Measurements from ENCODE around the gene HOXA7.

The HOXA7 gene

GRCh38 chr7:27176962-27177794, 20.7 kb upstream of the HOXA7 start:
- no peak overlapping the region for H3K9ac ChIP-seq (ENCODE audit: low read depth, low read length)
- no peak overlapping the region for H3K4me3 ChIP-seq (ENCODE audit: low read length)
- peaks cover 15% of the 10 kb centered on the region for H3K9me3 ChIP-seq (ENCODE audit: insufficient read depth, low read depth, low read length)
- H3K4me1 ChIP-seq (ENCODE audit: insufficient read depth, low read length): no peaks in the 10 kb centered on the region
- no peak overlapping the region for H3K27ac ChIP-seq (ENCODE audit: low read length)
- no peaks in the 10 kb centered on the region for H3K36me3 ChIP-seq (ENCODE audit: insufficient read depth, low read depth, low read length)
- H3K27me3 ChIP-seq (ENCODE audit: insufficient read depth, low read length): peaks cover 100% of the 10 kb centered on the region

DNA sequence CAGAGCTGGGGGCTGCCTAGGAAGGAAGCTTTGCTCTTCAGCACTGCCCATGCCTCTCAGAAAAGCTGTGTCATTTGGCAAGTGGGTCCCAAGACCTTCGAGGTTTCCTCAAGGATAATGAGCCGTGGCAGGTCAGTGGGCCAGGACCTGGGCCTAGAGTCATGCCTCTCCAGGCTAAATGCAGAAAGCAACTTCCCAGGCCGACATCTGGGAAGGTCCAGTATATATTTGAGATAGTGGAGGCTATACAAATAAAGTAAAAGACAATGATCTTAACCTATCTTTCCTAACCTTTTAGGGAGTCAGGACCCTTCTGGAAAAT, 20.0 kb upstream of the HOXA7 start:
- peaks cover 16% of the 10 kb centered on the region for H3K9me3 ChIP-seq (ENCODE audit: insufficient read depth, low read depth, low read length)
- H3K9ac ChIP-seq (ENCODE audit: low read depth, low read length): no peak overlapping the region
- peaks cover 100% of the 10 kb centered on the region for H3K27me3 ChIP-seq (ENCODE audit: insufficient read depth, low read length)
- no peak overlapping the region for H3K27ac ChIP-seq (ENCODE audit: low read length)
- no peaks in the 10 kb centered on the region for H3K36me3 ChIP-seq (ENCODE audit: insufficient read depth, low read depth, low read length)
- no peaks in the 10 kb centered on the region for H3K4me1 ChIP-seq (ENCODE audit: insufficient read depth, low read length)
- H3K4me3 ChIP-seq (ENCODE audit: low read length): no peak overlapping the region

DNA sequence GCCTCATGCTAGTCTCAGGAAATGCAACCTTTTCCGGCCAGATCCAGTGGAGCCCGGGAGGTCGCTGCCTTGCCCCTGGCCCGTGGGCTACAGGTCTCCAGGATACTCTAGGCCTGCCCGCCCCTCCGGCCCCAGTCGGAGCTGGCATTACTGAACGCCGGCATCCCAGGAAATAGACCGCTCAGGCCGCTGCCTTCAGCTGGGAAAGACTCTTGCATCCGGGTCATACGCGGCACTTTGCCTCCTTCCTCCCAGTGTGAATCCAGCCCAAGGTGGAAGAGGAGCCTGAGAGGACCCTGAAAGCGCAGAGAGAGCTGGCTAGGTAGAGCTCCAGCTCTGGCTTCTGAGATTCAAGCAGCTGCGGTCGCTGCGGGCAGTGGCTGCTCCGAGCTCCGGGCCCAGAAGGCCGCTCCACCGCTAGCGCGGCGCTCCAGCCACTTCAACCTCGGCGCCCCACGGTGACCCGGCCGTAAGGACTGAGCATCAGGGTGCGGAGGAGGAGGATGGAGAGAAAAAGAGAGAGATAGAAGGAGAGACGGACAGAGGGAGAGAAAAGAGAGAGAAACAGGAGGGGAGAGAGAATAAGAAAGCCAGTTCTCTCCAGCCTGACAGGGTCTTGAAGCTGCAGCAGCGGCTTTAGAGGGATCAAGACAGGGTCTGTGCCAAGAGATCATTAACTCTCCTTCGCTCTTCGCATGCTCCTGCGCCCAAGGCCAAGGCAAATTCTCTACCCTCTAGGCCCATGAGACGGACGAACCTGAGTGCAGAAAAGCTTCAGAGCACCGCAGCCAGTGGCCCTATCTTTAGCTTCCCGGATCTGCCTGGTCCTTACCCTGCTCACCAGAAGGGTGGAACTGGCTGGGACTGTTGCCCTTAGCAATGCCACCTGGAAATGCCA, 19.4 kb upstream of the HOXA7 start:
- peaks cover 100% of the 10 kb centered on the region for H3K27me3 ChIP-seq (ENCODE audit: insufficient read depth, low read length)
- H3K4me1 ChIP-seq (ENCODE audit: insufficient read depth, low read length): no peaks in the 10 kb centered on the region
- peaks cover 16% of the 10 kb centered on the region for H3K9me3 ChIP-seq (ENCODE audit: insufficient read depth, low read depth, low read length)
- no peak overlapping the region for H3K9ac ChIP-seq (ENCODE audit: low read depth, low read length)
- H3K27ac ChIP-seq (ENCODE audit: low read length): no peak overlapping the region
- H3K4me3 ChIP-seq (ENCODE audit: low read length): no peak overlapping the region
- H3K36me3 ChIP-seq (ENCODE audit: insufficient read depth, low read depth, low read length): no peaks in the 10 kb centered on the region

- no peak overlapping the region for H3K9ac ChIP-seq (ENCODE audit: low read depth, low read length)
- H3K4me1 ChIP-seq (ENCODE audit: insufficient read depth, low read length): no peaks in the 10 kb centered on the region
- peaks cover 100% of the 10 kb centered on the region for H3K27me3 ChIP-seq (ENCODE audit: insufficient read depth, low read length)
- peaks cover 16% of the 10 kb centered on the region for H3K9me3 ChIP-seq (ENCODE audit: insufficient read depth, low read depth, low read length)
- no peak overlapping the region for H3K27ac ChIP-seq (ENCODE audit: low read length)
- H3K4me3 ChIP-seq (ENCODE audit: low read length): no peak overlapping the region
- H3K36me3 ChIP-seq (ENCODE audit: insufficient read depth, low read depth, low read length): no peaks in the 10 kb centered on the region
These were observed 18.6 kb upstream of the HOXA7 start for GRCh38 chr7:27174874-27175625.

- peaks cover 100% of the 10 kb centered on the region for H3K27me3 ChIP-seq (ENCODE audit: insufficient read depth, low read length)
- no peaks in the 10 kb centered on the region for H3K36me3 ChIP-seq (ENCODE audit: insufficient read depth, low read depth, low read length)
- H3K4me3 ChIP-seq (ENCODE audit: low read length): no peak within 1 kb of the TSS
- no peak within 1 kb of the TSS for H3K9ac ChIP-seq (ENCODE audit: low read depth, low read length)
- H3K4me1 ChIP-seq (ENCODE audit: insufficient read depth, low read length): no peaks in the 10 kb centered on the region
- H3K9me3 ChIP-seq (ENCODE audit: insufficient read depth, low read depth, low read length): peaks cover 16% of the 10 kb centered on the region
- no peak within 1 kb of the TSS for H3K27ac ChIP-seq (ENCODE audit: low read length)
These were observed 17.7 kb upstream of the HOXA7 start, which contains the start of gene HOXA10 for GRCh38 chr7:27173956-27174873. Gene HOXA10 (minus strand): TSS chr7:27174320. CDS start chr7:27174306, 14 bp downstream.

DNA sequence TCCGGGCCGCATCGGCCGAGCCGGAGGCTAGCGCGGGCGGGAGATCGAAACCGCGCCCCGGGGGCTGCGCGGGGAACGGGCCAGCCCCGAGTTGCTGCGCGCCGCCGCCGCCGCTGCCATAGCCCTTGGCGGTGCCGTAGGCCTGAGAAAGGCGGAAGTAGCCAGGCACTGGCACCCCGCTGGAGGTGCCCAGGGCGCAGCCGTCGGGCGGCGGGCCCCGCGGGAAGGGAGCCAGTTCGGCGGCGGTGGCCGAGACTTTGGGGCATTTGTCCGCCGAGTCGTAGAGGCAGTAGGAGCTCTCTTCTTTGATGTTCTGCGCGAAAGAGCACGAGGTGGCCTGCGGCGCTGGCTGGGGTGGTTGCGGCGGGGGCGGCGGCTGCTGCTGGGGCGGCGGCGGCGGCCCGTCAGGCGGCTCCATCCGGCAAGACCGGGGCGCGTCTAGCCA, 17.1 kb upstream of the HOXA7 start:
- no peak overlapping the region for H3K27ac ChIP-seq (ENCODE audit: low read length)
- H3K27me3 ChIP-seq (ENCODE audit: insufficient read depth, low read length): peaks cover 100% of the 10 kb centered on the region
- H3K4me3 ChIP-seq (ENCODE audit: low read length): no peak overlapping the region
- no peak overlapping the region for H3K9ac ChIP-seq (ENCODE audit: low read depth, low read length)
- H3K9me3 ChIP-seq (ENCODE audit: insufficient read depth, low read depth, low read length): peaks cover 16% of the 10 kb centered on the region
- no peaks in the 10 kb centered on the region for H3K4me1 ChIP-seq (ENCODE audit: insufficient read depth, low read length)
- H3K36me3 ChIP-seq (ENCODE audit: insufficient read depth, low read depth, low read length): no peaks in the 10 kb centered on the region

DNA sequence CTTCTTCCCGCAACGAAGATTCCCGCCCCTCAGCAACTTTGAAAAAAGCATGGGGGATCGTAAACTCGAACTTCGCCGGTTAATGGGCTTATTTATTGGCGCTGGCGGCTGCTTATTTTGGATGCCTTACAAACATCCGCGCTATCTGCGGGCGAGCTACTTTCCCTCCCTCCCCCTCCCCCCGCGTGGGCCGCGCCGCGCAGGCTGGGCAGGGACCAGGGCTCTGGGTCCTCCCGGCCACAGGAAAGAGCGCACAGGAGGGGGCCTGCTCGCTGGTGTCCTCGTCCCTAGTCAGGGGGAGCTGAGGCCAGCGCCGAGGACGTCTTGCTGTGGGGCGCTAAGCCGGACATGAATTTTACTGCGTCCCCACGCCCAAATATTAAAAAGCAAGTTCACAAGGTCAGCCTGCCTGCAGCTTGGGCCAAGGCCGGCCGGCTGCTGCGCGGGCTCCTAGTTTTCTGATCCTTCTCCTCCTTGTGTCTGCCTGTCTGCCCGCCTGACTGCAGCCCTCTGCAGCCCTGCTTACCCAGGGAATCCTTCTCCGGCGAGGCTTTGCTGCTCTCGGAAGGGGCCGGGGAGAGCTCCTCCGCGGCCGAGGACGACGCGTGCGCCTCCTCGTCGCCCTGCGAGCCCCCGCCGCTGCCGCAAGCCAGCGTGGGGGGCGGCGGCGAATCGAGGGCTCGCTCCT, 16.5 kb upstream of the HOXA7 start:
- no peak overlapping the region for H3K9ac ChIP-seq (ENCODE audit: low read depth, low read length)
- H3K4me1 ChIP-seq (ENCODE audit: insufficient read depth, low read length): no peaks in the 10 kb centered on the region
- H3K9me3 ChIP-seq (ENCODE audit: insufficient read depth, low read depth, low read length): peaks cover 18% of the 10 kb centered on the region
- H3K4me3 ChIP-seq (ENCODE audit: low read length): no peak overlapping the region
- peaks cover 100% of the 10 kb centered on the region for H3K27me3 ChIP-seq (ENCODE audit: insufficient read depth, low read length)
- H3K36me3 ChIP-seq (ENCODE audit: insufficient read depth, low read depth, low read length): no peaks in the 10 kb centered on the region
- H3K27ac ChIP-seq (ENCODE audit: low read length): no peak overlapping the region

GRCh38 chr7:27172315-27172774, 15.9 kb upstream of the HOXA7 start:
- Histone ChIP-seq H3K4me1 (ENCODE audit: insufficient read depth, low read length) (no peaks in the 10 kb centered on the region), H3K9me3 (ENCODE audit: insufficient read depth, low read depth, low read length) (peaks cover 22% of the 10 kb centered on the region), H3K9ac (ENCODE audit: low read depth, low read length) (no peak overlapping the region), H3K27me3 (ENCODE audit: insufficient read depth, low read length) (peaks cover 100% of the 10 kb centered on the region), H3K36me3 (ENCODE audit: insufficient read depth, low read depth, low read length) (no peaks in the 10 kb centered on the region), H3K4me3 (ENCODE audit: low read length) (no peak overlapping the region), H3K27ac (ENCODE audit: low read length) (no peak overlapping the region)

DNA sequence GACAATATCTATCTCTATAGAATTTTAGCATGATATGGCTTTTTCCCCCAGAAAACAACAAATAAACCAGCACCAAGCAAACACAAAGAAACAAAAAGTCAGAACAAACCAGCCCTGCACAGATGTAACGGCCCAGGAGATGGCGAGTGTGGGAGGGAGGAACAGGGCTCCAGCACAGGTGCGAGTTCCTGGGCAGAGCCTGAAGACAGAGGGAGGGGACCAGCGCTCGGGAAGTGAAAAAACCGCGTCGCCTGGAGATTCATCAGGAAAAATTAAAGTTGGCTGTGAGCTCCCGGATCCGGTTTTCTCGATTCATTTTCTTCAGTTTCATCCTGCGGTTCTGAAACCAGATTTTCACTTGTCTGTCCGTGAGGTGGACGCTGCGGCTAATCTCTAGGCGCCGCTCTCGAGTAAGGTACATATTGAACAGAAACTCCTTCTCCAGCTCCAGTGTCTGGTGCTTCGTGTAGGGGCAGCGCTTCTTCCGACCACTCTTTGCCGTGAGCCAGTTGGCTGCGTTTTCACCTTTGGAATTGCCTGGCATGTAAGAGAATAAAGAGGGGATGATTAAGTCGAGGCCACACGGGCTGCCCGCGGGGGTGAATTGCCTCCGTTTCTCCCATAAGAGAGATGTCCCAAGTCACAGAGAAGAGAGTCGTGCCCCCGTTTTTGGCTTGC, 15.3 kb upstream of the HOXA7 start:
- Histone ChIP-seq H3K9me3 (ENCODE audit: insufficient read depth, low read depth, low read length) (peaks cover 23% of the 10 kb centered on the region), H3K4me1 (ENCODE audit: insufficient read depth, low read length) (no peaks in the 10 kb centered on the region), H3K27ac (ENCODE audit: low read length) (no peak overlapping the region), H3K9ac (ENCODE audit: low read depth, low read length) (no peak overlapping the region), H3K4me3 (ENCODE audit: low read length) (no peak overlapping the region), H3K36me3 (ENCODE audit: insufficient read depth, low read depth, low read length) (no peaks in the 10 kb centered on the region), H3K27me3 (ENCODE audit: insufficient read depth, low read length) (peaks cover 100% of the 10 kb centered on the region)

DNA sequence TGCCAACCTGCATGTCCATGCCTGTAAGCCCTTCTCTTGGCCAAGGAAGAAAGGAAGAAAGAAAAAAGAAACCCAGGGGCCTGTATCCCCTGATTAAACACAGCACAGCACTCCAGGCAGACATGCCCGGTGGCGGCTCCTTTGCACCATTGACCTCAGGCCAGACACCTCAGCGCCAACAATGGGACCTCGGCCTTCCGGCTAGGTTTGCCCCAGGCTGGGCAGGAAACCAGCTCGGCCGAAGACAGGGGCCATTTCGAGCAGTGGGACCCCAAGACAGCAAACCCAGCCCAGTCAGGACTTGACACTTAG, 14.8 kb upstream of the HOXA7 start:
- Histone ChIP-seq H3K9ac (ENCODE audit: low read depth, low read length) (no peak overlapping the region), H3K4me3 (ENCODE audit: low read length) (no peak overlapping the region), H3K27ac (ENCODE audit: low read length) (no peak overlapping the region), H3K9me3 (ENCODE audit: insufficient read depth, low read depth, low read length) (peaks cover 28% of the 10 kb centered on the region), H3K36me3 (ENCODE audit: insufficient read depth, low read depth, low read length) (no peaks in the 10 kb centered on the region), H3K27me3 (ENCODE audit: insufficient read depth, low read length) (peaks cover 100% of the 10 kb centered on the region), H3K4me1 (ENCODE audit: insufficient read depth, low read length) (no peaks in the 10 kb centered on the region)
